Left lobe of liver (tissue), 2 donors: ENCODE data around the gene EPHA2. TPM values are rescaled to one million over a fixed set of nuclear protein-coding genes. Genes with fewer than 3 reads are reported as not detected.
"Not testable (repeated sequence)": the region's sequence is repeated elsewhere in the genome, so short reads cannot be mapped to it uniquely, and the experiment has no call there.

Source experiments
- ATAC-seq: fragments of 200-7000 bp; cut with Tn5 transposase; one replicate; pipeline ENCODE4 v1.9.1; 2020; ENCODE audit warnings: mild to moderate bottlenecking, moderate library complexity
- DNase-seq: peaks from one replicate; pipeline ENCODE4 v3.0.0-alpha.2; 2020; ENCODE audit warnings: low spot score
- total RNA-seq: library from RNA; stranded (reverse); gene quantifications from one replicate; pipeline ENCODE4 v1.2.1, GENCODE V29; 2021
- donor health status: DM: no; HTN: no; CAD: no; lungs with moderate emphysema.
- donor health status: DM: no; HTN: yes; CAD: no.

The EPHA2 gene
- total RNA-seq, 1 donor from 2014 or later = 6.5 TPM

GRCh38 chr1:16168622-16169360 is 12.9 kb upstream of the EPHA2 start:
- no peak for DNase-seq
- no peak for ATAC-seq

GRCh38 chr1:16168144-16168495 is 12.3 kb upstream of the EPHA2 start:
- DNase-seq, ATAC-seq: not testable (repeated sequence)

GRCh38 chr1:16167331-16168143 is 11.7 kb upstream of the EPHA2 start:
- ATAC-seq = peak; percentile 63
- DNase-seq = no peak

- ATAC-seq (no peak), DNase-seq (no peak)
Observed at GRCh38 chr1:16166117-16166516, 10.2 kb upstream of the EPHA2 start.

- no peak for ATAC-seq
Observed at GRCh38 chr1:16165548-16165947, 9.7 kb upstream of the EPHA2 start.

GRCh38 chr1:16165073-16165364 is 9.2 kb upstream of the EPHA2 start:
- no peak for ATAC-seq

More at GRCh38 chr1:16165548-16165947, 9.7 kb upstream of the EPHA2 start:
- DNase-seq = no peak

GRCh38 chr1:16164213-16165072 is 8.6 kb upstream of the EPHA2 start:
- DNase-seq (no peak), ATAC-seq (peak; percentile 44)

More at GRCh38 chr1:16165073-16165364, 9.2 kb upstream of the EPHA2 start:
- DNase-seq = no peak

- DNase-seq, ATAC-seq: not testable (repeated sequence)
Observed at GRCh38 chr1:16163608-16164212, 7.8 kb upstream of the EPHA2 start.

- ATAC-seq = no peak
Observed at GRCh38 chr1:16162163-16162822, 6.4 kb upstream of the EPHA2 start.

GRCh38 chr1:16161717-16162116 is 5.8 kb upstream of the EPHA2 start:
- ATAC-seq = peak; percentile 8

More at GRCh38 chr1:16162163-16162822, 6.4 kb upstream of the EPHA2 start:
- DNase-seq = no peak

GRCh38 chr1:16158993-16159831 is 3.3 kb upstream of the EPHA2 start:
- ATAC-seq (no peak), DNase-seq (no peak)

More at GRCh38 chr1:16161717-16162116, 5.8 kb upstream of the EPHA2 start:
- DNase-seq = no peak

- ATAC-seq = no peak
- DNase-seq = no peak
Observed at GRCh38 chr1:16158025-16158424, 2.2 kb upstream of the EPHA2 start.

GRCh38 chr1:16156848-16157495 is 1.1 kb upstream of the EPHA2 start:
- ATAC-seq (peak; percentile 10), DNase-seq (no peak)

- ATAC-seq = no peak
- no peak for DNase-seq
Observed at GRCh38 chr1:16153999-16154673, 1.7 kb downstream of the EPHA2 start.

- no peak for DNase-seq
Observed at GRCh38 chr1:16153096-16153998, 2.5 kb downstream of the EPHA2 start.

GRCh38 chr1:16152481-16153087 is 3.3 kb downstream of the EPHA2 start:
- ATAC-seq (no peak), DNase-seq (no peak)

More at GRCh38 chr1:16153096-16153998, 2.5 kb downstream of the EPHA2 start:
- no peak for ATAC-seq

- no peak for DNase-seq
- ATAC-seq = no peak
Observed at GRCh38 chr1:16151995-16152384, 3.9 kb downstream of the EPHA2 start.
